Lower leg skin (tissue), 3 donors: Measurements from ENCODE around the gene EPHA4.

Experiments used
- CTCF ChIP-seq, 3 donors: fragments of 450-650 bp; IDR thresholded peaks; one replicate each; pipeline ENCODE4 v1.5.1; 2016; ENCODE audit warnings: antibody characterized with exemption in 3 of 3, mild to moderate bottlenecking in 3 of 3, moderate library complexity in 2 of 3
- POLR2A ChIP-seq, 2 donors: fragments of 450-650 bp; IDR thresholded peaks; one replicate each; pipeline ENCODE4 v1.6.1; 2016 to 2017; ENCODE audit warnings: antibody characterized with exemption in 2 of 2, mild to moderate bottlenecking in 1 of 2, moderate library complexity in 1 of 2

GRCh38 chr2:221437056-221437455 is 135.0 kb downstream of the EPHA4 start:
- TF ChIP-seq CTCF (IDR thresholded peaks at IDR 0.05): no peak
- no peak for TF ChIP-seq POLR2A (IDR thresholded peaks at IDR 0.05)
